Pulmonary artery endothelial cell (primary cell): ENCODE data around the gene VPS72. TPM values are rescaled to one million over a fixed set of nuclear protein-coding genes. Genes with fewer than 3 reads are reported as not detected.
"Not testable (repeated sequence)": the region's sequence is repeated elsewhere in the genome, so short reads cannot be mapped to it uniquely, and the experiment has no call there.

Experiments used
- DNase-seq: peaks from one replicate; pipeline ENCODE4 v3.0.0-alpha.2; 2011; ENCODE audit warnings: low read depth, low spot score
- total RNA-seq: library from RNA; depleted of rRNA; stranded (reverse); fragments of >200 nt; gene quantifications from 2 replicates; pipeline ENCODE4 v1.2.3, GENCODE V29; 2014

The VPS72 gene
- 63.3 and 65.7 TPM in 2 replicates for total RNA-seq

- peak; percentile 69 for DNase-seq
Observed at GRCh38 chr1:151189637-151190445, at the start of gene VPS72. VPS72 (minus strand) TSS chr1:151190197; CDS start chr1:151190121, 76 bp downstream.

GRCh38 chr1:151238467-151238739 is 48.4 kb upstream of the VPS72 start:
- no peak for DNase-seq

DNA sequence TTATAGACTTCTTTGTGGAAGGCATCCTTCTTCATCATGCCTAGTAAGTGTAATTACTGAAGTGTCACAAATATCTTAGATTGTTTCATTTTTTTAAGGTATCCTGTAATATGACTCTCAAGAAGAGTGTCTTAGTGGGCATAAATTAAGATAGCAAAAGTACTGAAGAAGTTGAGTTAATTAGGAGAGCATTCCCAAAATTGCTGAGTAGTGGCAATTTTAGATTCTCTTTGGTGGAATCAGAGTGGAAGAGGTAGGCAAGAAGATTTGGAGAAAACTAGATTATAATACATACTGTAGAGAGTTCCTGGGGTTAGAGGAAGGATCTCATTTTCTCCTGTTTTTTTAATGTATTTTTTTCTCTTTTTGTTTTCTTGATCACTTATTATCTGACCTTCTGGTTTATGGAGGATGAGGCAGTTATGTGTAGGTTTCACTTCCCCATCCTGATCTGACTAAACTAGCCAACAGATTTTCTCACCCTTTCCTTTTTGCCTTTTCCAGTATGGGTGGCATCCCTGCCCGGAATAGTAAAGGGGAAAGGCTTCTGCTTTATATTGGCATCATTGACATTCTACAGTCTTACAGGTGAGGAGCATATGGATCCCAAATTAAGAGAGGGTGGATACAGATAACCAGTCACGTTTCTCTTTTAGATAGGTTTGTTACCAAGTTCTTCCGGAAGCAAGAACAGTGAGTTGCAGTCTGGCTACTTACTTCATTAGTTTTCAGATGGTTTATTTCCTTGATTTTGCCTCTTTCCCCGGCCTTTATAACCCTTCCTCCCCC is 47.9 kb upstream of the VPS72 start:
- DNase-seq = no peak

GRCh38 chr1:151235235-151235634 is 45.2 kb upstream of the VPS72 start:
- DNase-seq = no peak

DNA sequence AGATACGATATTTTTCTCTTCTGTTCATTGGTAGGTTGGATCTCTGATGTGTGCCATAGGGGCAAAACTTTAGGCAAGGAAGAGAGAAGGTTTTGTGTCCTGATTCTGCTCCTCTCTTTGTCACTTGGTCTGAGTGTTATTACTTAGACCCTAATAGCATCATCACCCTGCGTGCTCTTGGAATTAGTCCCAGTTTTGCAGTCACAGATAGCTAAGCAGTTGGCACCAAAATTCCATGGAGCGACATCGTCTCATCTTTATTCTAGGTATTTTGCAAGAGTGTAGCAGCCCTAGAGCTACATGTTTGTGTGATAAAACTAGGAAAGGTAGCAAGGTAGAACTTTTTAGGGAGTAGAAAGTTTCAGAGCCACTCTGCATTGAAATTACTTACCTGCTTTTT is 32.1 kb upstream of the VPS72 start:
- DNase-seq = no peak

GRCh38 chr1:151221616-151222015 is 31.6 kb upstream of the VPS72 start:
- no peak for DNase-seq

DNA sequence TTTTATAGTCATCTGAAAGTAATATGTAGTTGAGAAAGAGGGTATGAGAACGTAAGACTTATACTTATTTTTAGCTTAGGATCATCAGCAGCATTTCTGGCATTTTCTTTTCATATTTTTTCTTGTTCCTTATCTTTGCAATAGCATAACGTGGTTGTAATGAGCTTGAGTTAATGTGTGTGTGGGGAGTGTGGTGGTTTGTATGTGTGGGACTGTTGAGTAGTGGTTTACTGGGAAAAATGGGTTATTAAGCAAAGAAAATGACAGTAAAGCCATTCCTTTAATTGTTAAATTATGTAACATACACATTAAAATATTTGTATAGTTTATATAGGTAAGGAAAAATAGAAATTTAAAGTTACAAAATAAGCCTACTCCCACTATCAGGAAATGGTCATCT is 23.6 kb upstream of the VPS72 start:
- no peak for DNase-seq

- DNase-seq = no peak
Observed at GRCh38 chr1:151211972-151212705, 22.1 kb upstream of the VPS72 start.

DNA sequence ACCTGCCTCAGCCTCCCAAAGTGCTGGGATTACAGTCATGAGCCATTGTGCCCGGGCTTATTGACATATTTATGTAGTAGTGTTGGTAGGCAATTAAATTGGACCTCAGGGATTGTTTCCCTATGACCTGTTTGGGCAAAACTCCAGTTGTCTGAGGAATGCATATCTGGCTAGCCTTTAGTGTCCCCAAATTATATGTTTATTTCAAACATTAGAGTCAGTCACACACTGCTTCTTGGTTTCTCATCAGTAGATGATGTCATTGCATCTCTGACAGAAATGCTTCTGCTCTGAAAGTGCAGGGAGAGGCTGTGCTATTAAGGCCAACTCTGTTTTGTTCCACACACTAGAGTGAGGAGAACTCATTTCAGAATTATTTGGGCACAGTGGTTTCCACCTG is 20.8 kb upstream of the VPS72 start:
- no peak for DNase-seq

DNA sequence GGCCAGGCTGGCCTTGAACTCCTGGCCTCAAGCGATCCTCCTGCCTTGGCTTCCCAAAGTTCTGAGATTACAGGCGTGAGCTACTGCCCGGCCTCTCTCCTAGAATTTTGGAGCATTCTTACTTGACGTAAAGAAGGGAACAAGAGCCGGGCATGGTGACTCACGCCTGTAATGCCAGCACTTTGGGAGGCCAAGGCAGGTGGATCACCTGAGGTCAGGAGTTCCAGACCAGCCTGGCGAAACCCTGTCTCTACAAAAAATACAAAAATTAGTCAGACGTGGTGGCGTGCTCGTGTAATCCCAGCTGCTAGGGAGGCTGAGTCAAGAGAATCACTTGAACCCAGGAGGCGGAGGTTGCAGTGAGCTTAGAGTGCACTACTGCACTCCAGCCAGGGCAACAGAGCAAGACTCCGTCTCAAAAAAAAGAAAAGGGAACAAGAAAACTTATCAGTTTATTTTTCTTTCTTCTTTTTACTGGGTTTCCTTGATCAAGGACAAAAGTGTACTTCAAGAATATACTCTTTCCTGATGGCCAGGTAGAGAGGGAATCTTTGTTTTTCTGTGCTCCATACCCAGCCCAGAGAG is 15.5 kb upstream of the VPS72 start:
- not testable (repeated sequence) for DNase-seq

GRCh38 chr1:151199873-151200581 is 10.0 kb upstream of the VPS72 start:
- DNase-seq = no peak

GRCh38 chr1:151198254-151199127 is 8.5 kb upstream of the VPS72 start, which contains the start of gene PIP5K1A:
PIP5K1A (plus strand) TSS chr1:151198552; CDS start chr1:151198997, 445 bp downstream.
- DNase-seq = peak; percentile 92

DNA sequence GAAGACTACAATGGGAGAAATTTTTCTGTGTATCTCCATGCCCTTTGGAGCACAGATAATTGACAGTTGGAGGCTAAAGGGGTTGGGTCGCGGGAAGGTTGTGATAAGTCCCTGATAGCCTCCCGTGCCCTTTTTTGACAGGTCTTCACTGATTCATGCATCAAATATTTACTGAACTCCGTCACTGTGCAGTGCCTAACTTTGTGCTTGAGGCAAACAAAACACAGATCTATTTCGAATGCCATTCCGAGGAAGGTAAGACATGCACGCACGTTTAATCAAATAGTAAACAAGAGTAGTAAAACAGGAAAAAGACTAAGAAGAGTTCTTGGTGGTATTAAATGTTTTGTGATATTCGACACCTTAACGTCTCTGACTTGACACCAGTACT is 7.9 kb upstream of the VPS72 start:
- no peak for DNase-seq

- peak; percentile 63 for DNase-seq
Observed at GRCh38 chr1:151196292-151196800, 6.3 kb upstream of the VPS72 start.

- DNase-seq = peak; percentile 48
Observed at GRCh38 chr1:151194894-151195594, 5.0 kb upstream of the VPS72 start.

DNA sequence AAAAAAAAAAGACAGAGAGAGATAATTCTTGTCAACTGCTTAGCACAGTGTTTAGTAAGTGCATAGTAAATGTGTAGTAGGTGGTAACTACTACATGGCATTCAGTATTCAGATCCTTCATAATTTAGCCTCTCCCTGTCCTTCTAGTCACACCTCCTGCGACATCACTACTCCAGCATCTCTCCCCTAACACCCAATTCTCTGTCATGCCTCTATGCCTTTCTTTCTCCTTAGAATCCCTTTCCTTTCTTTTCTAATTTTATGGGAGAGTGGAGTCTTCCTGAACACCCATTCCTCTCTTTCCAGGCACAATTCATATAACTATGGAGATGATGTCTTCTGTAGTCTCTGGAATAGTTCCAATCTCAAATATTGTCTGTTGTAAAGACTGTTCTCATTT is 3.9 kb upstream of the VPS72 start:
- no peak for DNase-seq

DNA sequence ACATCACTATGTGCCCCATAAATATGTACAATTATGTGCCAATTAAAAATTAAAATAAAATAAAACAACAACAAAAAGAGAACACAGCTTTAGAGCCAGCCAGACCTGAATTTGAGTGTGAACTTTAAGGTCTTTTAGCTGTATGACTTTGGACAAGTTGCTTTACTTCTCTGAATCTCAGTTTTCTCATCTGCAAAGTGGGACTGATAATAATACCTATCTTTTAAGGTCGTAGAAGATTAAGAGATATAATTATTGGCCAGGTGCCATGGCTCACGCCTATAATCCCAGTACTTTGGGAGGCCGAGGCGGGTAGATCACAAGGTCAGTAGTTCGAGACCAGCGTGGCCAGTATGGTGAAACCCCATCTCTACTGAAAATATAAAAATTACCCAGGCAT is 3.3 kb upstream of the VPS72 start:
- no peak for DNase-seq

DNA sequence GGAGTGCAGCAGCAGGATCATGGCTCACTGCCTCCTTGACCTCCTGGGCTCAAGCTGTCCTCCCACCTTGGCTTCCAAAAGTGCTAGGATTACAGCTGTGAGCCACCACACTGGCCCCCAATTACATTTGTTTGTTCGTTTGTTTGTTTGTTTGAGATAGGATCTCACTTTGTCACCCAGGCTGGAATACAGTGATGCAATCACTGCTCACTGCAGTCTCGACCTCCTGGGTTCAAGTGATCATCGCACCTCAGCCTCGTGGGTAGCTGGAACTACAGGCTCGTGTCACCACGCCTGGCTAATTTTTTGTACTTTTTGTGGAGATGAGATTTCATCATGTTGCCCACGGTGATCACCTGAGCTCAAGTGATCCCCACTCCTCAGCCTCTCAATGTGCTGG is 2.0 kb upstream of the VPS72 start:
- no peak for DNase-seq

DNA sequence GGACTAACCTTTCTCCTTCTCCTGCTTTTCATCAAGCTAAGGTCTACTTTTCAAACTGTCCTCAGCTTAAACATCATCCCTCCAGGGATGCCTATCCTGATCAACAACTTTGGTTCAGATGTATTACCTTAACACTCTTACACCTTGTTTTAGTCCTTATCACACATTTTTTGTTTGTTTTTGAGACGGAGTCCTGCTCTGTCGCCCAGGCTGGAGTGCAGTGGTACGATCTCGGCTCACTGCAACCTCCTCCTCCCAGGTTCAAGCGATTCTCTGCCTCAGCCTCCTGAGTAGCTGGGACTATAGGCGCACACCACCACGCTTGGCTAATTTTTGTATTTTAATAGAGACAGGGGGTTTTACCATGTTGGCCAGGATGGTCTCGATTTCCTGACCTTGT is 1.3 kb downstream of the VPS72 start:
- DNase-seq = not testable (repeated sequence)
